Neural progenitor cell (in vitro differentiated cells): ENCODE measurements around the gene GIPC2. TPM values are rescaled to one million over a fixed set of nuclear protein-coding genes. Genes with fewer than 3 reads are reported as not detected.

Experiments used
- DNase-seq: peaks from one replicate; pipeline ENCODE4 v3.0.0-alpha.2; 2016; ENCODE audit warnings: low spot score
- H2AFZ ChIP-seq: fragments of 200-600 bp; sonication (generic); replicated peaks from 2 replicates; pipeline ENCODE4 v1.6.1; 2016; ENCODE audit warnings: antibody characterized with exemption
- H3F3A ChIP-seq: fragments of 200-600 bp; sonication (generic); 2 replicates; pipeline ENCODE4 v1.6.1; 2016; ENCODE audit warnings: antibody characterized with exemption, low read depth
- H3K27ac ChIP-seq: fragments of 200-600 bp; sonication (generic); 2 replicates; pipeline ENCODE4 v1.5.1; 2016; ENCODE audit warnings: mild to moderate bottlenecking
- H3K27me3 ChIP-seq: fragments of 200-600 bp; sonication (generic); 2 replicates; pipeline ENCODE4 v1.6.1; 2016; ENCODE audit warnings: mild to moderate bottlenecking, moderate library complexity
- H3K36me3 ChIP-seq: fragments of 200-600 bp; sonication (generic); 2 replicates; pipeline ENCODE4 v1.5.1; 2016
- H3K4me1 ChIP-seq: fragments of 200-600 bp; sonication (generic); 2 replicates; pipeline ENCODE4 v1.6.1; 2016; ENCODE audit warnings: mixed run types
- H3K4me2 ChIP-seq: fragments of 200-600 bp; sonication (generic); 2 replicates; pipeline ENCODE4 v1.6.1; 2016
- H3K4me3 ChIP-seq: fragments of 200-600 bp; sonication (generic); 2 replicates; pipeline ENCODE4 v1.5.1; 2016
- H3K79me2 ChIP-seq: fragments of 200-600 bp; sonication (generic); 2 replicates; pipeline ENCODE4 v1.6.1; 2016; ENCODE audit warnings: low read depth
- H3K9ac ChIP-seq: fragments of 200-600 bp; sonication (generic); 2 replicates; pipeline ENCODE4 v1.6.1; 2016
- H3K9me3 ChIP-seq: fragments of 200-600 bp; sonication (generic); 2 replicates; pipeline ENCODE4 v1.5.1; 2016; ENCODE audit warnings: low read depth
- H4K20me1 ChIP-seq: fragments of 200-600 bp; sonication (generic); 2 replicates; pipeline ENCODE4 v1.6.1; 2016; ENCODE audit warnings: low read depth
- H3K27ac Mint-ChIP-seq: 3 replicates; pipeline ENCODE4 v1.8.0; 2021; ENCODE audit warnings: mixed read lengths
- H3K27me3 Mint-ChIP-seq: 2 replicates; pipeline ENCODE4 v1.8.0; 2022; ENCODE audit warnings: low read depth, mild to moderate bottlenecking, inconsistent platforms, moderate library complexity, mixed read lengths; ENCODE audit not compliant: insufficient read depth
- H3K36me3 Mint-ChIP-seq: 3 replicates; pipeline ENCODE4 v1.8.0; 2021; ENCODE audit warnings: mixed read lengths
- H3K4me1 Mint-ChIP-seq: 3 replicates; pipeline ENCODE4 v1.8.0; 2021; ENCODE audit warnings: mixed read lengths
- H3K4me3 Mint-ChIP-seq: 3 replicates; pipeline ENCODE4 v1.8.0; 2021; ENCODE audit warnings: mild to moderate bottlenecking, moderate library complexity, mixed read lengths
- H3K9me3 Mint-ChIP-seq: 3 replicates; pipeline ENCODE4 v1.8.0; 2020; ENCODE audit warnings: mixed read lengths
- EZH2 ChIP-seq: fragments of 200-600 bp; sonication (generic); IDR thresholded peaks from 2 replicates; pipeline ENCODE4 v1.6.1; 2017; ENCODE audit warnings: antibody characterized with exemption, mild to moderate bottlenecking, moderate library complexity
- EZH2phosphoT487 ChIP-seq: fragments of 200-600 bp; sonication (generic); IDR thresholded peaks from 2 replicates; pipeline ENCODE4 v1.6.1; 2017; ENCODE audit warnings: antibody characterized with exemption
- total RNA-seq: library from RNA; depleted of rRNA; stranded (reverse); fragments of >200 nt; gene quantifications from 2 replicates; pipeline ENCODE4 v1.2.3, GENCODE V29; 2015; ENCODE audit warnings: low replicate concordance
- TF ChIP-seq, protein P1 (sequence below): fragments of 200-600 bp; sonication (generic); IDR thresholded peaks from 2 replicates; pipeline ENCODE4 v1.5.1; 2017; ENCODE audit warnings: antibody characterized with exemption, mild to moderate bottlenecking

The GIPC2 gene
- total RNA-seq, 1 donor from 2014 or later: not detected

DNA sequence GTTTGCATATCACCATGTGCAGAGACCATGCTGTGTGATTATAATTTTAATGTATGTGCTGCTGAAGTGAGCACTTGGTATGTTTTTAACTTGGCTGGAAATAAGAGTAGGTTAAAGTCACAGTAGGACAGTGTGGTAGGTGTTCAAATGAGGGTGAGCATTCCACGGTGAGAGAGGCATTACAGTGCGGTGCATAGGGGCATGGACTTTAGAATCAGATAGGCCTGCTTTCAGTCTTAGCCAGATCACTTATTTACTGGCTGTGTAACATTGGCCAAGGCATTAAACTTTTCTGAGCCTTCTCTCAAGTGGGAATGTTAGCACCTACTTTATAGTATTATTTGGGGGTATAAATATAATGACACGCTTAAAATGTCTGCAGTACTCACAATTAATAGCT, 43.2 kb downstream of the GIPC2 start:
- Mint-ChIP-seq H3K4me3 (no peak overlapping the region), H3K36me3 (no peaks in the 10 kb centered on the region), H3K9me3 (peaks cover 11% of the 10 kb centered on the region), H3K27me3 (peaks cover 2% of the 10 kb centered on the region), H3K4me1 (no peaks in the 10 kb centered on the region), H3K27ac (no peak overlapping the region)
- Histone ChIP-seq H3K9me3 (no peaks in the 10 kb centered on the region), H3K4me1 (no peaks in the 10 kb centered on the region), H3K27ac (no peak overlapping the region), H3K36me3 (no peaks in the 10 kb centered on the region), H3F3A (no peaks in the 10 kb centered on the region), H4K20me1 (no peaks in the 10 kb centered on the region), H3K4me3 (no peak overlapping the region), H3K79me2 (no peaks in the 10 kb centered on the region), H2AFZ (no peak overlapping the region), H3K4me2 (no peak overlapping the region), H3K9ac (no peak overlapping the region), H3K27me3 (no peaks in the 10 kb centered on the region)
- TF ChIP-seq EZH2 (no peak), EZH2phosphoT487 (no peak)
- TF ChIP-seq, protein P1, sequence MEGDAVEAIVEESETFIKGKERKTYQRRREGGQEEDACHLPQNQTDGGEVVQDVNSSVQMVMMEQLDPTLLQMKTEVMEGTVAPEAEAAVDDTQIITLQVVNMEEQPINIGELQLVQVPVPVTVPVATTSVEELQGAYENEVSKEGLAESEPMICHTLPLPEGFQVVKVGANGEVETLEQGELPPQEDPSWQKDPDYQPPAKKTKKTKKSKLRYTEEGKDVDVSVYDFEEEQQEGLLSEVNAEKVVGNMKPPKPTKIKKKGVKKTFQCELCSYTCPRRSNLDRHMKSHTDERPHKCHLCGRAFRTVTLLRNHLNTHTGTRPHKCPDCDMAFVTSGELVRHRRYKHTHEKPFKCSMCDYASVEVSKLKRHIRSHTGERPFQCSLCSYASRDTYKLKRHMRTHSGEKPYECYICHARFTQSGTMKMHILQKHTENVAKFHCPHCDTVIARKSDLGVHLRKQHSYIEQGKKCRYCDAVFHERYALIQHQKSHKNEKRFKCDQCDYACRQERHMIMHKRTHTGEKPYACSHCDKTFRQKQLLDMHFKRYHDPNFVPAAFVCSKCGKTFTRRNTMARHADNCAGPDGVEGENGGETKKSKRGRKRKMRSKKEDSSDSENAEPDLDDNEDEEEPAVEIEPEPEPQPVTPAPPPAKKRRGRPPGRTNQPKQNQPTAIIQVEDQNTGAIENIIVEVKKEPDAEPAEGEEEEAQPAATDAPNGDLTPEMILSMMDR: no peak
- no peak for DNase-seq

DNA sequence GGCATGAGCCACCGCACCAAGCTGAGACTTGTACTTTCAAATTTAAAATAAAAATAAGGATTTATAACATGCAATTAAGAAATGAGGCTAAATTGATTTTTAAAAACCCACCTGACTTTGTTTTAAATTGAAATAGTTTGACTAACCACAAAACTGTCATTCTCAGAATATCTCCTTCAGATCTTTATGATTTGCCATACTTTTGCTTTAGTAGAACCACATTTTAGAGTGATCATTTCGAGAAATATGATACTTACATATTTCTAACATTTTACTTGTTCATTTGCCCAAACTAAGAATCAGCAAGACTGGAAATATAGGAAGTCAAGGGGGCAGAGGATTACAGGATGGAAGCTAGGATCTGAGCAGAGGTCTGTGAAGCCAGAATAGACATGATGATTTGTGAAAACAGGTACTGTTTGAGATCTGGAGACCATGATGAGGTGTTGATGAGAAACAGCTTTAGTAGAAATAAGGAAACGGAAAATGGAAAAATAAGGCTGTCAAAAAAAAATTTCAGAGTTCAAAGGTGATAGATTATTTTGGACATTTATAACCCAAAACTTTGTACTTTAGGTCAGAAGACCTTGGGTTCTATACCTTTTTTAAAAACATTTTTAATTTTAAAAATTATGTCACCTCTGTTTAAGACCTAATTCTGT, 44.8 kb downstream of the GIPC2 start:
- Histone ChIP-seq H3K79me2 (no peaks in the 10 kb centered on the region), H3K27ac (no peak overlapping the region), H2AFZ (no peak overlapping the region), H3K9ac (no peak overlapping the region), H3K9me3 (no peaks in the 10 kb centered on the region), H3K4me1 (no peaks in the 10 kb centered on the region), H4K20me1 (no peaks in the 10 kb centered on the region), H3F3A (no peaks in the 10 kb centered on the region), H3K27me3 (no peaks in the 10 kb centered on the region), H3K4me3 (no peak overlapping the region), H3K4me2 (no peak overlapping the region), H3K36me3 (no peaks in the 10 kb centered on the region)
- Mint-ChIP-seq H3K27ac (no peak overlapping the region), H3K27me3 (no peaks in the 10 kb centered on the region), H3K36me3 (no peaks in the 10 kb centered on the region), H3K9me3 (peaks cover 8% of the 10 kb centered on the region), H3K4me1 (no peaks in the 10 kb centered on the region), H3K4me3 (no peak overlapping the region)
- DNase-seq: no peak
- TF ChIP-seq EZH2: no peak
- TF ChIP-seq, protein P1: no peak
- no peak for TF ChIP-seq EZH2phosphoT487

DNA sequence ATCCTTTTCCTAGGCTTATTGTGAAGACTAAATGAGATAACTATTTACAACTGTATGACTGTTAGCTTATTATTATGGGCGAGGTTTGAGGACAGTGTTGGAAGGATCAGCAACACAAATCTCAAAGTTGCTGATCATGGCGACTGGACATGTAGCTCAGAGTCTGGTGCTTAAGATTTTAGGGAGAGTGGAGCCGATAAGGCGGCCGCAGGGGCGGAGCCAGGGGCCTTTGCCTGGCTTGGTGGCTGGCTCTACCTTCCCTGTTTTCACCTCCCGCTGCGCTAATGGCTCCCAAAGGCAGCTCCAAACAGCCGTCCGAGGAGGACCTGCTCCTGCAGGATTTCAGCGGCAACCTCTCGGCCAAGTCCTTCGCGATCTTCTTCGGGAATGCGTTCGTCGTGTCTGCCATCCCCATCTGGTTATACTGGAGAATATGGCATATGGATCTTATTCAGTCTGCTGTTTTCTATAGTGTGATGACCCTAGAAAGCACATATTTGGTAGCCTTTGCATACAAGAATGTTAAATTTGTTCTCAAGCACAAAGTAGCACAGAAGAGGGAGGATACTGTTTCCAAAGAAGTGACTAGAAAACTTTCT, 45.5 kb downstream of the GIPC2 start:
- no peak overlapping the region for H3K9ac ChIP-seq
- peaks cover 4% of the 10 kb centered on the region for H3K9me3 Mint-ChIP-seq
- no peaks in the 10 kb centered on the region for H3K4me1 Mint-ChIP-seq
- H4K20me1 ChIP-seq: no peaks in the 10 kb centered on the region
- no peak overlapping the region for H3K27ac Mint-ChIP-seq
- H3K27me3 Mint-ChIP-seq: no peaks in the 10 kb centered on the region
- H3K27me3 ChIP-seq: no peaks in the 10 kb centered on the region
- H3K36me3 Mint-ChIP-seq: no peaks in the 10 kb centered on the region
- H3K4me2 ChIP-seq: no peak overlapping the region
- no peaks in the 10 kb centered on the region for H3K36me3 ChIP-seq
- H3K79me2 ChIP-seq: no peaks in the 10 kb centered on the region
- TF ChIP-seq EZH2 (no peak), EZH2phosphoT487 (no peak)
- TF ChIP-seq, protein P1: no peak
- H3K4me3 ChIP-seq: no peak overlapping the region
- H3F3A ChIP-seq: no peaks in the 10 kb centered on the region
- no peaks in the 10 kb centered on the region for H3K4me1 ChIP-seq
- peak overlapping the region; percentile 60 for H2AFZ ChIP-seq
- no peaks in the 10 kb centered on the region for H3K9me3 ChIP-seq
- no peak overlapping the region for H3K27ac ChIP-seq
- peak; percentile 2 for DNase-seq
- H3K4me3 Mint-ChIP-seq: no peak overlapping the region
